ENCODE data around the gene LCNL1. TPM values are rescaled to one million over a fixed set of nuclear protein-coding genes. Genes with fewer than 3 reads are reported as not detected.

Gene LCNL1
- total RNA-seq, 1 experiment from 2014 or later: not detected

GRCh38 chr9:136995772-136996311 is 13.0 kb downstream of the LCNL1 start:
- DNase-seq (ENCODE audit: low spot score): no peak
- no peaks in the 10 kb centered on the region for H3K9me3 ChIP-seq (ENCODE audit: low read depth, low read length, poor library complexity, severe bottlenecking)
- H3K4me3 ChIP-seq (ENCODE audit: low read depth, low read length, poor library complexity, severe bottlenecking): no peak overlapping the region
- H3K27ac ChIP-seq (ENCODE audit: low read depth, low read length, poor library complexity, severe bottlenecking): no peak overlapping the region
- H3K27me3 ChIP-seq (replicated peaks; ENCODE audit: insufficient read depth, low read depth, low read length, poor library complexity): no peaks in the 10 kb centered on the region
- no TSS peak for BruUV-seq (replicated peaks)
- peaks cover 7% of the 10 kb centered on the region for H3K36me3 ChIP-seq (ENCODE audit: insufficient read depth, low read length, poor library complexity, severe bottlenecking)
- ChIA-PET POLR2A (ENCODE audit: low non-redundant PET) (interaction anchor here (0.6 kb wide), 1 partner anchor 110 kb away, joined by 7 read pairs; the partner anchor contains the start of gene TRAF2), CTCF (no interaction called here)
- TF ChIP-seq EZH2 (IDR thresholded peaks at IDR 0.05; ENCODE audit: borderline replicate concordance, low read depth, low read length, poor library complexity, severe bottlenecking) (no peak), CTCF (conservative IDR thresholded peaks at IDR 0.05; ENCODE audit: low read depth, low read length) (no peak)
- H3K4me1 ChIP-seq (ENCODE audit: insufficient read depth, low read length, poor library complexity, severe bottlenecking): peaks cover 26% of the 10 kb centered on the region
- intact Hi-C loops (cut with micrococcal nuclease; ENCODE audit: unreplicated experiment): no loop called here

GRCh38 chr9:136996361-136997292 is 13.8 kb downstream of the LCNL1 start, which contains the start of gene CLIC3:
Gene CLIC3 (minus strand): TSS chr9:136996568. CDS start chr9:136996543, 25 bp downstream.
- H3K4me1 ChIP-seq (ENCODE audit: insufficient read depth, low read length, poor library complexity, severe bottlenecking): peaks cover 26% of the 10 kb centered on the region
- H3K27ac ChIP-seq (ENCODE audit: low read depth, low read length, poor library complexity, severe bottlenecking): no peak within 1 kb of the TSS
- ChIA-PET POLR2A (ENCODE audit: low non-redundant PET) (no interaction called here), CTCF (no interaction called here)
- H3K4me3 ChIP-seq (ENCODE audit: low read depth, low read length, poor library complexity, severe bottlenecking): no peak within 1 kb of the TSS
- no peaks in the 10 kb centered on the region for H3K27me3 ChIP-seq (replicated peaks; ENCODE audit: insufficient read depth, low read depth, low read length, poor library complexity)
- intact Hi-C loops (cut with micrococcal nuclease; ENCODE audit: unreplicated experiment): no loop called here
- H3K36me3 ChIP-seq (ENCODE audit: insufficient read depth, low read length, poor library complexity, severe bottlenecking): peaks cover 7% of the 10 kb centered on the region
- no peak for DNase-seq (ENCODE audit: low spot score)
- TF ChIP-seq CTCF (conservative IDR thresholded peaks at IDR 0.05; ENCODE audit: low read depth, low read length): no peak
- TF ChIP-seq EZH2 (IDR thresholded peaks at IDR 0.05; ENCODE audit: borderline replicate concordance, low read depth, low read length, poor library complexity, severe bottlenecking): no peak
- no peaks in the 10 kb centered on the region for H3K9me3 ChIP-seq (ENCODE audit: low read depth, low read length, poor library complexity, severe bottlenecking)
- no TSS peak for BruUV-seq (replicated peaks)

- intact Hi-C loops (cut with micrococcal nuclease; ENCODE audit: unreplicated experiment): no loop called here
- DNase-seq (ENCODE audit: low spot score): no peak
- ChIA-PET CTCF (no interaction called here), POLR2A (ENCODE audit: low non-redundant PET) (no interaction called here)
- H3K27me3 ChIP-seq (replicated peaks; ENCODE audit: insufficient read depth, low read depth, low read length, poor library complexity): no peaks in the 10 kb centered on the region
- H3K27ac ChIP-seq (ENCODE audit: low read depth, low read length, poor library complexity, severe bottlenecking): no peak overlapping the region
- H3K36me3 ChIP-seq (ENCODE audit: insufficient read depth, low read length, poor library complexity, severe bottlenecking): peaks cover 7% of the 10 kb centered on the region
- TF ChIP-seq EZH2 (IDR thresholded peaks at IDR 0.05; ENCODE audit: borderline replicate concordance, low read depth, low read length, poor library complexity, severe bottlenecking): no peak
- TF ChIP-seq CTCF (conservative IDR thresholded peaks at IDR 0.05; ENCODE audit: low read depth, low read length): no peak
- H3K9me3 ChIP-seq (ENCODE audit: low read depth, low read length, poor library complexity, severe bottlenecking): no peaks in the 10 kb centered on the region
- peaks cover 26% of the 10 kb centered on the region for H3K4me1 ChIP-seq (ENCODE audit: insufficient read depth, low read length, poor library complexity, severe bottlenecking)
- BruUV-seq (replicated peaks): no TSS peak
- no peak overlapping the region for H3K4me3 ChIP-seq (ENCODE audit: low read depth, low read length, poor library complexity, severe bottlenecking)
Measured at GRCh38 chr9:136997371-136997770, 14.6 kb downstream of the LCNL1 start.

Measured in A673 (cell line).